ENCODE data around the gene LENG8.
"Not testable (repeated sequence)": the region's sequence is repeated elsewhere in the genome, so short reads cannot be mapped to it uniquely, and the experiment has no call there.

Gene LENG8

GRCh38 chr19:54485851-54486250 is 36.9 kb downstream of the LENG8 start:
- no peak for FAIRE-seq

GRCh38 chr19:54489341-54489740 is 40.3 kb downstream of the LENG8 start:
- no peak for FAIRE-seq

GRCh38 chr19:54489766-54490165 is 40.8 kb downstream of the LENG8 start:
- FAIRE-seq, result no peak

GRCh38 chr19:54492568-54492967 is 43.6 kb downstream of the LENG8 start:
- FAIRE-seq, result no peak

GRCh38 chr19:54493056-54493455 is 44.1 kb downstream of the LENG8 start:
- FAIRE-seq, result not testable (repeated sequence)

- FAIRE-seq, result no peak
Observed at GRCh38 chr19:54493967-54494585, 45.1 kb downstream of the LENG8 start.

- not testable (repeated sequence) for FAIRE-seq
Observed at GRCh38 chr19:54495284-54495683, 46.3 kb downstream of the LENG8 start.

GRCh38 chr19:54497747-54498450 is 48.9 kb downstream of the LENG8 start:
- not testable (repeated sequence) for FAIRE-seq

GRCh38 chr19:54498451-54498772 is 49.4 kb downstream of the LENG8 start:
- not testable (repeated sequence) for FAIRE-seq

GRCh38 chr19:54502518-54503048 is 53.6 kb downstream of the LENG8 start, which contains the start of gene LAIR2:
Gene LAIR2, plus strand, starts transcription at chr19:54502831. Its CDS starts 88 bp downstream, at chr19:54502919.
- no peak for FAIRE-seq

- not testable (repeated sequence) for FAIRE-seq
Observed at GRCh38 chr19:54505542-54505941, 56.5 kb downstream of the LENG8 start.

GRCh38 chr19:54506079-54506478 is 57.1 kb downstream of the LENG8 start:
- no peak for FAIRE-seq

- not testable (repeated sequence) for FAIRE-seq
Observed at GRCh38 chr19:54507038-54507717, 58.2 kb downstream of the LENG8 start.

GRCh38 chr19:54507824-54508223 is 58.8 kb downstream of the LENG8 start:
- FAIRE-seq, result no peak

- FAIRE-seq, result not testable (repeated sequence)
Observed at GRCh38 chr19:54508487-54508886, 59.5 kb downstream of the LENG8 start.

- not testable (repeated sequence) for FAIRE-seq
Observed at GRCh38 chr19:54509200-54509940, 60.4 kb downstream of the LENG8 start.

All from endometrium (tissue), 2 donors.